Measurements from ENCODE around the gene MSRB1.
A peak's percentile ranks its signal among the peaks of the same experiment; 100 is the strongest.

DNA sequence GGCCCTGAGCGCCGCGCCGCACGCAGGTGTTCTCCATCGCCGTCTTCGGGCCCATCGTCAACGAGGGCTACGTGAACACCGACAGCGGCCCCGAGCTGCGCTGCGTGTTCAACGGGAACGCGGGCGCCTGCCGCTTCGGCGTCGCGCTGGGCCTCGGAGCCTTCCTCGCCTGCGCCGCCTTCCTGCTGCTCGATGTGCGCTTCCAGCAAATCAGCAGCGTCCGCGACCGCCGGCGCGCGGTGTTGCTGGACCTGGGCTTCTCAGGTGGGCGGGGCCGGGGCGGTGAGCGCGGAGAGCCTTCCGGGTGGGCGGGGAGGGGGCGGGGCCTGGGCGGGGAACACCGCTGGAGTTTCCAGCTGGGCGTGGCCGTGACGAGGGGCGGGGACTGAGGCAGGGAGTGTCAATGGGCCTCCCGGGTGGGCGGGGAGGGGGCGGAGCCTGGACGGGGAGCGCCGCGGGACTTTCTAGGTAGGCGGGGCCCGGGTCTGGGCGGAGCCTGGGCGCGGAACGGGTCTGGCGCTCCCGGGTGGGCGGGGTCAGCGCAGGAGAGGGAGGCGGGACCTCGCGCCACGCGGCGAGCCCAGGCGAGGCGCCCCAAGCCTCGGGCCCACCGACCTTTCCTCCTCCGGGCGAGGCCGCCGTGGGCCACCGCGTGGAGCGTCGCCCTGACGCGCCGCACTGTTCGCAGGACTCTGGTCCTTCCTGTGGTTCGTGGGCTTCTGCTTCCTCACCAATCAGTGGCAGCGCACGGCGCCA lies 49.1 kb upstream of the MSRB1 start:
- TF ChIP-seq EZH2 (IDR thresholded peaks at IDR 0.05; ENCODE audit: borderline replicate concordance, insufficient read depth, low read length, poor library complexity, severe bottlenecking) (no peak), RAD21 (conservative IDR thresholded peaks at IDR 0.05) (no peak), EP300 (conservative IDR thresholded peaks at IDR 0.05; ENCODE audit: poor library complexity, severe bottlenecking) (no peak), POLR2AphosphoS5 (IDR thresholded peaks at IDR 0.05) (no peak), TAF1 (IDR thresholded peaks at IDR 0.05; ENCODE audit: low read depth) (no peak)
- TF ChIP-seq, protein P1, sequence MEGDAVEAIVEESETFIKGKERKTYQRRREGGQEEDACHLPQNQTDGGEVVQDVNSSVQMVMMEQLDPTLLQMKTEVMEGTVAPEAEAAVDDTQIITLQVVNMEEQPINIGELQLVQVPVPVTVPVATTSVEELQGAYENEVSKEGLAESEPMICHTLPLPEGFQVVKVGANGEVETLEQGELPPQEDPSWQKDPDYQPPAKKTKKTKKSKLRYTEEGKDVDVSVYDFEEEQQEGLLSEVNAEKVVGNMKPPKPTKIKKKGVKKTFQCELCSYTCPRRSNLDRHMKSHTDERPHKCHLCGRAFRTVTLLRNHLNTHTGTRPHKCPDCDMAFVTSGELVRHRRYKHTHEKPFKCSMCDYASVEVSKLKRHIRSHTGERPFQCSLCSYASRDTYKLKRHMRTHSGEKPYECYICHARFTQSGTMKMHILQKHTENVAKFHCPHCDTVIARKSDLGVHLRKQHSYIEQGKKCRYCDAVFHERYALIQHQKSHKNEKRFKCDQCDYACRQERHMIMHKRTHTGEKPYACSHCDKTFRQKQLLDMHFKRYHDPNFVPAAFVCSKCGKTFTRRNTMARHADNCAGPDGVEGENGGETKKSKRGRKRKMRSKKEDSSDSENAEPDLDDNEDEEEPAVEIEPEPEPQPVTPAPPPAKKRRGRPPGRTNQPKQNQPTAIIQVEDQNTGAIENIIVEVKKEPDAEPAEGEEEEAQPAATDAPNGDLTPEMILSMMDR (IDR thresholded peaks at IDR 0.05; ENCODE audit: poor library complexity, severe bottlenecking): peak; percentile 10
- TF ChIP-seq, protein P2, sequence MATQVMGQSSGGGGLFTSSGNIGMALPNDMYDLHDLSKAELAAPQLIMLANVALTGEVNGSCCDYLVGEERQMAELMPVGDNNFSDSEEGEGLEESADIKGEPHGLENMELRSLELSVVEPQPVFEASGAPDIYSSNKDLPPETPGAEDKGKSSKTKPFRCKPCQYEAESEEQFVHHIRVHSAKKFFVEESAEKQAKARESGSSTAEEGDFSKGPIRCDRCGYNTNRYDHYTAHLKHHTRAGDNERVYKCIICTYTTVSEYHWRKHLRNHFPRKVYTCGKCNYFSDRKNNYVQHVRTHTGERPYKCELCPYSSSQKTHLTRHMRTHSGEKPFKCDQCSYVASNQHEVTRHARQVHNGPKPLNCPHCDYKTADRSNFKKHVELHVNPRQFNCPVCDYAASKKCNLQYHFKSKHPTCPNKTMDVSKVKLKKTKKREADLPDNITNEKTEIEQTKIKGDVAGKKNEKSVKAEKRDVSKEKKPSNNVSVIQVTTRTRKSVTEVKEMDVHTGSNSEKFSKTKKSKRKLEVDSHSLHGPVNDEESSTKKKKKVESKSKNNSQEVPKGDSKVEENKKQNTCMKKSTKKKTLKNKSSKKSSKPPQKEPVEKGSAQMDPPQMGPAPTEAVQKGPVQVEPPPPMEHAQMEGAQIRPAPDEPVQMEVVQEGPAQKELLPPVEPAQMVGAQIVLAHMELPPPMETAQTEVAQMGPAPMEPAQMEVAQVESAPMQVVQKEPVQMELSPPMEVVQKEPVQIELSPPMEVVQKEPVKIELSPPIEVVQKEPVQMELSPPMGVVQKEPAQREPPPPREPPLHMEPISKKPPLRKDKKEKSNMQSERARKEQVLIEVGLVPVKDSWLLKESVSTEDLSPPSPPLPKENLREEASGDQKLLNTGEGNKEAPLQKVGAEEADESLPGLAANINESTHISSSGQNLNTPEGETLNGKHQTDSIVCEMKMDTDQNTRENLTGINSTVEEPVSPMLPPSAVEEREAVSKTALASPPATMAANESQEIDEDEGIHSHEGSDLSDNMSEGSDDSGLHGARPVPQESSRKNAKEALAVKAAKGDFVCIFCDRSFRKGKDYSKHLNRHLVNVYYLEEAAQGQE (IDR thresholded peaks at IDR 0.05; ENCODE audit: borderline replicate concordance): no peak

All from neural cell (in vitro differentiated cells).